SK-N-SH (cell line): ENCODE results near the gene TMEM117. TPM values are rescaled to one million over a fixed set of nuclear protein-coding genes. Genes with fewer than 3 reads are reported as not detected.

ENCODE experiments used
- CTCF ChIA-PET: fragments of 300-600, 350-600 bp; formaldehyde crosslinking; extraction: SDS; loops from one replicate; lab custom pipeline; 2021; lab: Yijun Ruan, JAX
- POLR2A ChIA-PET: fragments of 350-600 bp; sonication (Branson Sonifier 250); formaldehyde crosslinking; extraction: SDS; loops from one replicate; lab custom pipeline; 2020; ENCODE audit warnings: antibody characterized with exemption, inconsistent platforms; lab: Yijun Ruan, JAX
- DNase-seq: peaks from one replicate; pipeline ENCODE4 v3.0.0; 2012
- H2AFZ ChIP-seq: fragments of 200-600 bp; sonication (generic); 2 replicates; pipeline ENCODE4 v1.8.1; 2016; ENCODE audit warnings: antibody characterized with exemption, mild to moderate bottlenecking, low read depth
- H3F3A ChIP-seq: fragments of 200-600 bp; sonication (generic); replicated peaks from 2 replicates; pipeline ENCODE3; 2016; ENCODE audit warnings: antibody characterized with exemption, mild to moderate bottlenecking; ENCODE audit not compliant: insufficient read depth
- H3K27ac ChIP-seq, 2 experiments: fragments of 200-500 bp in 1 of 2; fragments of 200-600 bp in 1 of 2; sonication (Bioruptor generic) in 1 of 2; sonication (generic), shearing (Covaris generic) in 1 of 2; 2 replicates each; pipeline versions ENCODE4 v1.5.1 to v1.6.1; 2014 to 2016; ENCODE audit warnings: low read depth in 2 of 2, inconsistent platforms in 1 of 2, low read length in 1 of 2, mild to moderate bottlenecking in 1 of 2, mixed read lengths in 1 of 2
- H3K27me3 ChIP-seq: fragments of 200-600 bp; sonication (generic), shearing (Covaris generic); 2 replicates; pipeline ENCODE4 v1.6.1; 2016; ENCODE audit warnings: mixed run types; ENCODE audit not compliant: insufficient read depth
- H3K36me3 ChIP-seq, 2 experiments: fragments of 200-500 bp in 1 of 2; fragments of 200-600 bp in 1 of 2; sonication (Bioruptor generic) in 1 of 2; sonication (generic) in 1 of 2; replicated peaks in 1 of 2; 2 replicates each; pipeline versions ENCODE3 to v1.5.1; 2014 to 2016; ENCODE audit warnings: low read length in 1 of 2, mild to moderate bottlenecking in 1 of 2; ENCODE audit not compliant: insufficient read depth in 2 of 2, control insufficient read depth in 1 of 2
- H3K4me1 ChIP-seq, 2 experiments: fragments of 200-500 bp in 1 of 2; fragments of 200-600 bp in 1 of 2; sonication (Bioruptor generic) in 1 of 2; sonication (generic), shearing (Covaris generic) in 1 of 2; 2 replicates each; pipeline versions ENCODE4 v1.5.1 to v1.6.1; 2014 to 2016; ENCODE audit warnings: low read depth in 1 of 2, low read length in 1 of 2, mixed run types in 1 of 2; ENCODE audit not compliant: insufficient read depth in 2 of 2, control insufficient read depth in 1 of 2
- H3K4me2 ChIP-seq: fragments of 200-600 bp; sonication (generic), shearing (Covaris generic); 2 replicates; pipeline ENCODE4 v1.6.1; 2017; ENCODE audit warnings: mixed run types
- H3K4me3 ChIP-seq, 2 experiments: fragments of 200-500 bp in 1 of 2; fragments of 200-600 bp in 1 of 2; sonication (Bioruptor generic) in 1 of 2; sonication (generic), shearing (Covaris generic) in 1 of 2; 2 replicates each; pipeline versions ENCODE4 v1.5.1 to v1.8.1; 2014 to 2016; ENCODE audit warnings: low read depth in 2 of 2, inconsistent platforms in 1 of 2, low read length in 1 of 2, mild to moderate bottlenecking in 1 of 2, mixed read lengths in 1 of 2, moderate library complexity in 1 of 2
- H3K79me2 ChIP-seq: fragments of 200-600 bp; sonication (generic); 2 replicates; pipeline ENCODE4 v1.8.1; 2017; ENCODE audit warnings: mild to moderate bottlenecking; ENCODE audit not compliant: insufficient read depth
- H3K9ac ChIP-seq: fragments of 200-600 bp; sonication (generic); 2 replicates; pipeline ENCODE4 v1.6.1; 2017; ENCODE audit warnings: mixed run types
- H3K9me2 ChIP-seq: fragments of 200-600 bp; sonication (generic); 2 replicates; pipeline ENCODE4 v1.6.1; 2017; ENCODE audit warnings: mixed run types
- H3K9me3 ChIP-seq: fragments of 200-600 bp; sonication (generic); 2 replicates; pipeline ENCODE4 v1.6.1; 2017; ENCODE audit warnings: mixed run types, mild to moderate bottlenecking, moderate library complexity
- H4K20me1 ChIP-seq: fragments of 200-600 bp; sonication (generic); 2 replicates; pipeline ENCODE4 v1.6.1; 2017; ENCODE audit warnings: mild to moderate bottlenecking, mixed run types; ENCODE audit not compliant: insufficient read depth
- ELF1 ChIP-seq: IDR thresholded peaks from 2 replicates; pipeline ENCODE4 v1.4.0; 2012
- EP300 ChIP-seq, 2 experiments: IDR thresholded peaks; 2 replicates each; pipeline versions ENCODE4 v1.4.0 to v1.6.1; 2012; ENCODE audit warnings: borderline replicate concordance in 1 of 2, low read depth in 1 of 2, low read length in 1 of 2
- FOSL2 ChIP-seq: IDR thresholded peaks from 2 replicates; pipeline ENCODE4 v1.4.0; 2012; ENCODE audit warnings: low read depth, mild to moderate bottlenecking, moderate library complexity, borderline replicate concordance
- FOXM1 ChIP-seq: IDR thresholded peaks from 2 replicates; pipeline ENCODE4 v1.4.0; 2012; ENCODE audit warnings: low read depth, mild to moderate bottlenecking
- GATA2 ChIP-seq: sonication (generic); formaldehyde crosslinking; IDR thresholded peaks from 2 replicates; pipeline ENCODE4 v1.5.0; 2020; ENCODE audit warnings: mild to moderate bottlenecking, missing genetic modification reagents
- IRF3 ChIP-seq: fragments of 150-350 bp; IDR thresholded peaks from 2 replicates; pipeline ENCODE4 v1.6.1; 2016; ENCODE audit warnings: mild to moderate bottlenecking, low read depth, low read length
- JUND ChIP-seq: IDR thresholded peaks from 2 replicates; pipeline ENCODE4 v1.4.0; 2012
- MAX ChIP-seq: IDR thresholded peaks from 2 replicates; pipeline ENCODE4 v1.4.0; 2012; ENCODE audit warnings: low read depth
- MXI1 ChIP-seq: IDR thresholded peaks from 2 replicates; pipeline ENCODE4 v1.6.1; 2012; ENCODE audit warnings: mild to moderate bottlenecking, low read depth, low read length, improper control_type of control experiment
- NFIC ChIP-seq: IDR thresholded peaks from 2 replicates; pipeline ENCODE4 v1.4.0; 2012; ENCODE audit warnings: borderline replicate concordance
- NRF1 ChIP-seq: IDR thresholded peaks from 2 replicates; pipeline ENCODE4 v1.6.1; 2012; ENCODE audit warnings: low read depth, mild to moderate bottlenecking, low read length
- POLR2AphosphoS5 ChIP-seq: IDR thresholded peaks from 2 replicates; pipeline ENCODE4 v1.6.1; 2012; ENCODE audit warnings: low read depth, low read length
- RAD21 ChIP-seq: IDR thresholded peaks from 2 replicates; pipeline ENCODE4 v1.6.1; 2012; ENCODE audit warnings: mild to moderate bottlenecking, low read length
- SIN3A ChIP-seq: IDR thresholded peaks from 2 replicates; pipeline ENCODE4 v1.6.1; 2012; ENCODE audit warnings: low read depth, mild to moderate bottlenecking, low read length, moderate library complexity, borderline replicate concordance
- SMC3 ChIP-seq: IDR thresholded peaks from 2 replicates; pipeline ENCODE4 v1.6.1; 2012; ENCODE audit warnings: low read depth, low read length, improper control_type of control experiment
- TAF1 ChIP-seq: IDR thresholded peaks from 2 replicates; pipeline ENCODE4 v1.6.1; 2012; ENCODE audit warnings: low read depth, mild to moderate bottlenecking, low read length, moderate library complexity, borderline replicate concordance
- TEAD4 ChIP-seq: IDR thresholded peaks from 2 replicates; pipeline ENCODE4 v1.4.0; 2012; ENCODE audit warnings: mild to moderate bottlenecking, borderline replicate concordance; ENCODE audit not compliant: insufficient read depth
- ZBTB33 ChIP-seq: IDR thresholded peaks from 2 replicates; pipeline ENCODE4 v1.4.0; 2012; ENCODE audit warnings: low read depth, borderline replicate concordance
- WGBS: methylation state at CpG from one replicate; pipeline ENCODE4 v1.1.6; 2017; ENCODE audit warnings: low lambda C conversion rate; 5-methylcytosine and 5-hydroxymethylcytosine counted together
- polyA plus RNA-seq, 3 experiments: library from polyadenylated mRNA; depleted of rRNA; stranded (reverse); fragments of >200 nt; gene quantifications; 2 replicates each; pipeline ENCODE4 v1.2.3, GENCODE V29; 2012

The TMEM117 gene
- polyA plus RNA-seq, 1 of the 3 experiments (the other 2 are of a cell fraction): 0.81 TPM

GRCh38 chr12:43858096-43858495, 22.2 kb downstream of the TMEM117 start:
- 88% methylated on average over 7 of the region's 7 CpGs for WGBS
- Histone ChIP-seq H3K79me2 (no peaks in the 10 kb centered on the region), H3K4me3 (no peak overlapping the region), H3K9ac (no peak overlapping the region), H3K9me2 (no peaks in the 10 kb centered on the region), H3K4me2 (no peak overlapping the region), H2AFZ (no peak overlapping the region), H3F3A (no peaks in the 10 kb centered on the region), H3K9me3 (no peaks in the 10 kb centered on the region), H3K27me3 (no peaks in the 10 kb centered on the region), H3K27ac (no peak overlapping the region), H3K36me3 (no peaks in the 10 kb centered on the region), H3K4me1 (peaks cover 0 to 2% of the 10 kb centered on the region in 2 experiments; a peak in 1 of 4 replicates), H4K20me1 (no peaks in the 10 kb centered on the region)
- POLR2A ChIA-PET: no interaction called here
- no peak for DNase-seq
- CTCF ChIA-PET: no interaction called here
- TF ChIP-seq RAD21: no peak
- no peak for TF ChIP-seq IRF3
- no peak for TF ChIP-seq MAX
- TF ChIP-seq JUND: no peak
- TF ChIP-seq FOSL2: no peak
- no peak for TF ChIP-seq FOXM1
- no peak for TF ChIP-seq ELF1
- no peak for TF ChIP-seq ZBTB33
- no peak for TF ChIP-seq TAF1
- no peak for TF ChIP-seq GATA2
- TF ChIP-seq TEAD4: no peak
- TF ChIP-seq POLR2AphosphoS5: no peak
- no peak for TF ChIP-seq NFIC

- H3K27ac ChIP-seq: no peak overlapping the region
- H3K79me2 ChIP-seq: no peaks in the 10 kb centered on the region
- TF ChIP-seq MXI1 (no peak), NRF1 (no peak), ZBTB33 (no peak), EP300 (IDR thresholded peaks at IDR 0.05; ENCODE audit: borderline replicate concordance in 1 of 2, low read depth in 1 of 2, low read length in 1 of 2) (no peak), SIN3A (no peak), SMC3 (no peak), FOXM1 (no peak)
- TF ChIP-seq, all 33 proteins: peak for 0
- Histone ChIP-seq H3K36me3 (no peaks in the 10 kb centered on the region), H3F3A (no peaks in the 10 kb centered on the region), H3K9me2 (no peaks in the 10 kb centered on the region), H3K4me3 (no peak overlapping the region), H4K20me1 (no peaks in the 10 kb centered on the region), H3K9me3 (no peaks in the 10 kb centered on the region), H3K4me1 (peaks cover 0 to 2% of the 10 kb centered on the region in 2 experiments; a peak in 1 of 4 replicates), H2AFZ (no peak overlapping the region), H3K4me2 (no peak overlapping the region), H3K27me3 (no peaks in the 10 kb centered on the region), H3K9ac (no peak overlapping the region)
- ChIA-PET POLR2A (no interaction called here), CTCF (interaction anchor here (0.7 kb wide), 1 partner anchor 33 kb away, joined by 3 read pairs; no protein-coding TSS in a partner anchor)
- DNase-seq: no peak
- 84% methylated on average over 6 of the region's 6 CpGs for WGBS
These were observed 23.1 kb downstream of the TMEM117 start for GRCh38 chr12:43858991-43859390.
